ENCODE results near the gene PRKCB.

DNA sequence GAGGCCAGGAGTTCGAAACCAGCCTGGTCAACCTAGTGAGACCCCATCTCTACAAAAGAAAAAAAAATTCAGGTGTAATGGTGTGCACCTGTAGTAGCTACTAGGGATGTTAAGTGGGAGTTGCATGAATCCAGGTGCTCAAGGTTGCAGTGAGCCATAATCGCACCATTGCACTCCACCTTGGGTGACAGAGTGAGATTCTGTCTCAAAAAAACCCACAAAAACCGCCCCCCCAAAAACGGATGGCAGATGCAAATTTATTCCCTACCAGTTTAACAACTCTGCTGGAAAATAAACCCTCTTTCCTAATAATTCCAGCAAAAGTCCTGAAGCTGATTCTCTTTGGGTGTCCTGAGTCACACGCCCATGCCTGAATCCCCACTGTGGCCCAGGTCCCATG is 140.3 kb downstream of the PRKCB start:
- TF ChIP-seq, protein P1, sequence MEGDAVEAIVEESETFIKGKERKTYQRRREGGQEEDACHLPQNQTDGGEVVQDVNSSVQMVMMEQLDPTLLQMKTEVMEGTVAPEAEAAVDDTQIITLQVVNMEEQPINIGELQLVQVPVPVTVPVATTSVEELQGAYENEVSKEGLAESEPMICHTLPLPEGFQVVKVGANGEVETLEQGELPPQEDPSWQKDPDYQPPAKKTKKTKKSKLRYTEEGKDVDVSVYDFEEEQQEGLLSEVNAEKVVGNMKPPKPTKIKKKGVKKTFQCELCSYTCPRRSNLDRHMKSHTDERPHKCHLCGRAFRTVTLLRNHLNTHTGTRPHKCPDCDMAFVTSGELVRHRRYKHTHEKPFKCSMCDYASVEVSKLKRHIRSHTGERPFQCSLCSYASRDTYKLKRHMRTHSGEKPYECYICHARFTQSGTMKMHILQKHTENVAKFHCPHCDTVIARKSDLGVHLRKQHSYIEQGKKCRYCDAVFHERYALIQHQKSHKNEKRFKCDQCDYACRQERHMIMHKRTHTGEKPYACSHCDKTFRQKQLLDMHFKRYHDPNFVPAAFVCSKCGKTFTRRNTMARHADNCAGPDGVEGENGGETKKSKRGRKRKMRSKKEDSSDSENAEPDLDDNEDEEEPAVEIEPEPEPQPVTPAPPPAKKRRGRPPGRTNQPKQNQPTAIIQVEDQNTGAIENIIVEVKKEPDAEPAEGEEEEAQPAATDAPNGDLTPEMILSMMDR (IDR thresholded peaks at IDR 0.05), result no peak
- TF ChIP-seq POLR2A (IDR thresholded peaks at IDR 0.05), result no peak
